H1 (cell line): ENCODE results near the gene CHST3. TPM values are rescaled to one million over a fixed set of nuclear protein-coding genes. Genes with fewer than 3 reads are reported as not detected.
A peak's percentile ranks its signal among the peaks of the same experiment; 100 is the strongest.

ENCODE experiments used
- CTCF ChIA-PET: fragments of 300-600 bp; sonication (Branson Sonifier 250); formaldehyde crosslinking; loops from one replicate; lab custom pipeline; 2021; ENCODE audit not compliant: partially characterized antibody; lab: Charles Lee
- POLR2A ChIA-PET: fragments of 300-600 bp; sonication (Branson Sonifier 250); formaldehyde crosslinking; loops from one replicate; lab custom pipeline; 2021; ENCODE audit warnings: inconsistent platforms; ENCODE audit not compliant: partially characterized antibody; lab: Charles Lee
- DNase-seq, 2 experiments: peaks; one replicate each; pipeline versions ENCODE4 v3.0.0 to v3.0.0-alpha.2; 2010 to 2022; ENCODE audit warnings: low spot score in 2 of 2, low read depth in 1 of 2, mixed read lengths in 1 of 2
- FAIRE-seq: peaks from 2 replicates; lab custom pipeline; 2011; peaks lifted over from hg19 to GRCh38; lab: Jason Lieb, UNC
- H2AFZ ChIP-seq: 2 replicates; pipeline ENCODE4 v1.8.1; 2012; ENCODE audit warnings: low read length, inconsistent platforms
- H2AK5ac ChIP-seq: 2 replicates; pipeline ENCODE4 v1.6.1; 2013; ENCODE audit warnings: low read depth, low read length
- H2BK120ac ChIP-seq: replicated peaks from 2 replicates; pipeline ENCODE3; 2013; ENCODE audit warnings: low read depth, low read length, inconsistent platforms
- H2BK12ac ChIP-seq: 2 replicates; pipeline ENCODE4 v1.6.1; 2013; ENCODE audit warnings: low read depth, low read length
- H2BK15ac ChIP-seq: 2 replicates; pipeline ENCODE4 v1.6.1; 2013; ENCODE audit warnings: low read length
- H2BK20ac ChIP-seq: 2 replicates; pipeline ENCODE4 v1.6.1; 2013; ENCODE audit warnings: low read length
- H2BK5ac ChIP-seq: 2 replicates; pipeline ENCODE4 v1.6.1; 2013; ENCODE audit warnings: low read depth, low read length
- H3K14ac ChIP-seq: 2 replicates; pipeline ENCODE4 v1.6.1; 2013; ENCODE audit warnings: inconsistent platforms; ENCODE audit not compliant: insufficient read length
- H3K18ac ChIP-seq: 2 replicates; pipeline ENCODE4 v1.6.1; 2013; ENCODE audit warnings: low read length; ENCODE audit errors: extremely low read depth
- H3K23ac ChIP-seq: 2 replicates; pipeline ENCODE4 v1.6.1; 2013; ENCODE audit warnings: inconsistent platforms; ENCODE audit not compliant: insufficient read length
- H3K23me2 ChIP-seq: 2 replicates; pipeline ENCODE4 v1.6.1; 2013; ENCODE audit warnings: low read depth, low read length
- H3K27ac ChIP-seq: 2 replicates; pipeline ENCODE4 v1.6.1; 2011; ENCODE audit warnings: low read depth, low read length, inconsistent platforms
- H3K27me3 ChIP-seq, 4 experiments: replicated peaks in 1 of 4; 1 replicate in 1 of 4; 2 replicates in 3 of 4; pipeline versions ENCODE4 v1.6.1 to v1.8.1; 2011 to 2013; ENCODE audit warnings: low read length in 3 of 4, mild to moderate bottlenecking in 3 of 4, inconsistent platforms in 2 of 4, mixed read lengths in 2 of 4, moderate library complexity in 1 of 4; ENCODE audit not compliant: control insufficient read depth in 3 of 4, insufficient read depth in 3 of 4; ENCODE audit errors: extremely low read depth in 1 of 4
- H3K36me3 ChIP-seq, 4 experiments: 2 replicates each; pipeline versions ENCODE4 v1.6.1 to v1.8.1; 2011 to 2013; ENCODE audit warnings: mild to moderate bottlenecking in 4 of 4, low read length in 3 of 4, moderate library complexity in 2 of 4, control low read depth in 1 of 4, inconsistent platforms in 1 of 4; ENCODE audit not compliant: insufficient read depth in 4 of 4, control insufficient read depth in 2 of 4
- H3K4ac ChIP-seq: replicated peaks from 2 replicates; pipeline ENCODE3; 2013; ENCODE audit warnings: low read length, low read depth, mixed read lengths, inconsistent platforms; ENCODE audit not compliant: insufficient read length
- H3K4me1 ChIP-seq, 4 experiments: replicated peaks in 1 of 4; 1 replicate in 1 of 4; 2 replicates in 3 of 4; pipeline versions ENCODE4 v1.6.1 to v1.8.1; 2011 to 2013; ENCODE audit warnings: low read length in 3 of 4, inconsistent platforms in 2 of 4, mixed read lengths in 1 of 4; ENCODE audit not compliant: insufficient read depth in 4 of 4, control insufficient read depth in 3 of 4
- H3K4me2 ChIP-seq, 2 experiments: 2 replicates each; pipeline versions ENCODE4 v1.6.1 to v1.8.1; 2011 to 2013; ENCODE audit warnings: low read depth in 2 of 2, low read length in 2 of 2, control low read depth in 1 of 2, inconsistent platforms in 1 of 2, mild to moderate bottlenecking in 1 of 2; ENCODE audit not compliant: insufficient read depth in 1 of 2
- H3K4me3 ChIP-seq, 4 experiments: fragments of 200-600, 300-600 bp in 1 of 4; sonication (generic), shearing (Covaris generic), sonication (Bioruptor Twin) in 1 of 4; 2 replicates each; pipeline versions ENCODE4 v1.5.1 to v1.8.1; 2011 to 2016; ENCODE audit warnings: low read length in 4 of 4, low read depth in 3 of 4, control low read depth in 2 of 4, inconsistent platforms in 2 of 4, mild to moderate bottlenecking in 2 of 4, mixed read lengths in 1 of 4, moderate library complexity in 1 of 4; ENCODE audit not compliant: insufficient read depth in 2 of 4; ENCODE audit errors: extremely low read depth in 1 of 4
- H3K56ac ChIP-seq: replicated peaks from 2 replicates; pipeline ENCODE3; 2013; ENCODE audit warnings: low read depth, mild to moderate bottlenecking, mixed read lengths, low read length, inconsistent platforms; ENCODE audit not compliant: insufficient read length
- H3K79me1 ChIP-seq: 2 replicates; pipeline ENCODE4 v1.6.1; 2013; ENCODE audit warnings: low read depth, low read length, control low read depth
- H3K79me2 ChIP-seq, 2 experiments: 2 replicates each; pipeline versions ENCODE4 v1.6.1 to v1.8.1; 2012 to 2013; ENCODE audit warnings: low read length in 2 of 2, mild to moderate bottlenecking in 2 of 2, inconsistent platforms in 1 of 2; ENCODE audit not compliant: insufficient read depth in 2 of 2, control insufficient read depth in 1 of 2
- H3K9ac ChIP-seq, 4 experiments: replicated peaks in 1 of 4; 1 replicate in 1 of 4; 2 replicates in 3 of 4; pipeline versions ENCODE4 v1.6.1 to v1.8.1; 2011 to 2013; ENCODE audit warnings: low read depth in 3 of 4, low read length in 3 of 4, control low read depth in 2 of 4, mild to moderate bottlenecking in 2 of 4, moderate library complexity in 2 of 4, inconsistent platforms in 1 of 4; ENCODE audit errors: extremely low read depth in 1 of 4
- H3K9me3 ChIP-seq, 2 experiments: 2 replicates each; pipeline versions ENCODE4 v1.6.1 to v1.8.1; 2012 to 2013; ENCODE audit warnings: mild to moderate bottlenecking in 2 of 2, moderate library complexity in 2 of 2, control low read depth in 1 of 2, inconsistent platforms in 1 of 2, low read depth in 1 of 2, low read length in 1 of 2, mixed read lengths in 1 of 2; ENCODE audit not compliant: insufficient read depth in 2 of 2
- H4K20me1 ChIP-seq, 2 experiments: replicated peaks in 1 of 2; 2 replicates each; pipeline versions ENCODE3 to v1.8.1; 2011 to 2013; ENCODE audit warnings: inconsistent platforms in 2 of 2, low read length in 2 of 2, mild to moderate bottlenecking in 1 of 2; ENCODE audit not compliant: insufficient read depth in 2 of 2, control insufficient read depth in 1 of 2
- H4K5ac ChIP-seq: 2 replicates; pipeline ENCODE4 v1.6.1; 2013; ENCODE audit warnings: low read length, low read depth, mixed read lengths, inconsistent platforms; ENCODE audit not compliant: insufficient read length
- H4K8ac ChIP-seq: 2 replicates; pipeline ENCODE4 v1.8.0; 2013; ENCODE audit warnings: mild to moderate bottlenecking, moderate library complexity, low read length, inconsistent platforms; ENCODE audit not compliant: insufficient read depth; ENCODE audit errors: extremely low read depth
- H4K91ac ChIP-seq: replicated peaks from 2 replicates; pipeline ENCODE3; 2013; ENCODE audit warnings: low read length, mixed read lengths, inconsistent platforms; ENCODE audit not compliant: insufficient read length
- CBX8 ChIP-seq: fragments of 300-800, 300-1000 bp; sonication (generic); IDR thresholded peaks from 2 replicates; pipeline ENCODE4 v1.7.1; 2016; ENCODE audit warnings: low read depth, low read length, borderline replicate concordance
- CHD2 ChIP-seq: IDR thresholded peaks from 2 replicates; pipeline ENCODE4 v1.6.1; 2012; ENCODE audit warnings: low read length, improper control_type of control experiment
- CREB1 ChIP-seq: IDR thresholded peaks from 2 replicates; pipeline ENCODE4 v1.6.1; 2012; ENCODE audit warnings: inconsistent platforms
- EZH2 ChIP-seq: fragments of 200-600 bp; sonication (generic); IDR thresholded peaks from 2 replicates; pipeline ENCODE4 v1.7.1; 2012; ENCODE audit warnings: low read depth, mild to moderate bottlenecking, moderate library complexity, low read length, inconsistent platforms; ENCODE audit not compliant: severe bottlenecking
- FOSL1 ChIP-seq: IDR thresholded peaks from 2 replicates; pipeline ENCODE4 v1.6.1; 2011; ENCODE audit warnings: mild to moderate bottlenecking, low read depth, low read length, moderate library complexity; ENCODE audit not compliant: insufficient read depth
- GABPA ChIP-seq: IDR thresholded peaks from 2 replicates; pipeline ENCODE4 v1.6.1; 2011; ENCODE audit warnings: mild to moderate bottlenecking, low read length, moderate library complexity, borderline replicate concordance; ENCODE audit not compliant: insufficient read depth
- RAD21 ChIP-seq, 2 experiments: IDR thresholded peaks in 1 of 2; conservative IDR thresholded peaks in 1 of 2; 2 replicates each; pipeline ENCODE4 v1.6.1; 2011; ENCODE audit warnings: low read depth in 2 of 2, low read length in 2 of 2, improper control_type of control experiment in 1 of 2, inconsistent platforms in 1 of 2, mild to moderate bottlenecking in 1 of 2, moderate library complexity in 1 of 2
- SAP30 ChIP-seq: fragments of 300-600 bp; sonication (generic); IDR thresholded peaks from 2 replicates; pipeline ENCODE4 v1.7.1; 2012; ENCODE audit warnings: low read length, moderate library complexity, mild to moderate bottlenecking, inconsistent platforms; ENCODE audit not compliant: insufficient read depth, insufficient replicate concordance
- SIX5 ChIP-seq: IDR thresholded peaks from 2 replicates; pipeline ENCODE4 v1.6.1; 2011; ENCODE audit warnings: mild to moderate bottlenecking, low read depth, low read length
- SP2 ChIP-seq: IDR thresholded peaks from 2 replicates; pipeline ENCODE4 v1.6.1; 2012; ENCODE audit warnings: mild to moderate bottlenecking, low read length, inconsistent platforms
- TAF1 ChIP-seq: IDR thresholded peaks from 2 replicates; pipeline ENCODE4 v1.6.1; 2011; ENCODE audit warnings: mild to moderate bottlenecking, low read depth, low read length
- TBP ChIP-seq: IDR thresholded peaks from 2 replicates; pipeline ENCODE4 v1.6.1; 2011; ENCODE audit warnings: low read depth, low read length, improper control_type of control experiment
- TCF12 ChIP-seq: IDR thresholded peaks from 2 replicates; pipeline ENCODE4 v1.6.1; 2011; ENCODE audit warnings: low read depth, mild to moderate bottlenecking, low read length
- WGBS, 2 experiments: shearing (Covaris generic) in 1 of 2; methylation state at CpG; one replicate each; pipeline versions ENCODE4 v1.1.6 to v1.1.7; 2013 to 2015; ENCODE audit warnings: low lambda C conversion rate in 2 of 2, mixed read lengths in 2 of 2, inconsistent platforms in 1 of 2, low coverage in 1 of 2, missing lambda C conversion rate in 1 of 2; ENCODE audit not compliant: insufficient replicate concordance in 2 of 2, insufficient coverage in 1 of 2, insufficient read length in 1 of 2; ENCODE audit errors: extremely low coverage in 1 of 2, missing lambda C conversion rate in 1 of 2; 5-methylcytosine and 5-hydroxymethylcytosine counted together
- polyA plus RNA-seq, 7 experiments: library from polyadenylated mRNA; depleted of rRNA in 3 of 7; stranded (reverse) in 5 of 7; unstranded in 2 of 7; fragments of >200 nt in 5 of 7; fragments of 200-250 nt in 2 of 7; gene quantifications; 1 replicate in 5 of 7; 2 replicates in 1 of 7; 4 replicates in 1 of 7; pipeline versions ENCODE4 v1.2.1 to v1.2.3, GENCODE V29; 2011 to 2013; ENCODE audit warnings: missing spikeins in 2 of 7, mixed read lengths in 2 of 7
- total RNA-seq: library from RNA; stranded (reverse); fragmentation: NEBNext Ultra II Directional; extraction: Animal tissue kit (Norgen Biotek cat#: 25700); gene quantifications from 2 replicates; pipeline ENCODE4 v1.2.1, GENCODE V29; 2021

The CHST3 gene
- total and polyA plus RNA-seq, 2 of the 8 experiments (the other 6 are each of a cell fraction or from before 2014, with no cell fraction given), result 2.0 to 5.8 TPM

GRCh38 chr10:71998840-71999194 lies 34.6 kb downstream of the CHST3 start:
- Histone ChIP-seq H3K4me3 (no peak overlapping the region), H3K4me1 (peaks cover 0 to 8% (median 1%) of the 10 kb centered on the region in 4 experiments; a peak in 3 of 7 replicates), H4K8ac (peak overlapping the region; percentile 3; the same call in 1 of the 2 replicates), H3K18ac (no peak overlapping the region), H3K9me3 (no peaks in the 10 kb centered on the region), H3K23me2 (no peaks in the 10 kb centered on the region), H2AFZ (no peak overlapping the region), H3K79me2 (no peaks in the 10 kb centered on the region), H2BK20ac (no peak overlapping the region), H2BK5ac (0 out of 2 replicates have a peak overlapping the region, but pooled peaks have one; percentile 35), H4K5ac (no peak overlapping the region), H3K14ac (no peak overlapping the region), H3K36me3 (no peaks in the 10 kb centered on the region), H3K23ac (no peak overlapping the region), H3K9ac (no peak overlapping the region), H4K20me1 (peaks cover 0 to 2% of the 10 kb centered on the region in 2 experiments), H3K27ac (no peak overlapping the region), H3K4ac (no peak overlapping the region), H4K91ac (no peak overlapping the region), H2BK120ac (no peak overlapping the region), H3K79me1 (no peaks in the 10 kb centered on the region), H2BK12ac (no peak overlapping the region), H2AK5ac (no peak overlapping the region), H3K56ac (no peak overlapping the region), H2BK15ac (no peak overlapping the region), H3K27me3 (no peaks in the 10 kb centered on the region)
- DNase-seq, result peak in 1 of 2 experiments; percentile 34
- no peak for FAIRE-seq
- 65% methylated on average over 5 of the region's 5 CpGs; no CpG with 5 or more reads in 1 of the 2 experiments for WGBS, 2 experiments
- ChIA-PET CTCF (interaction anchor here (0.5 to 5.4 kb wide), 9 partner anchors 9 to 276 kb away, joined by 3 to 27 read pairs (median 5); no protein-coding TSS in a partner anchor), POLR2A (no interaction called here)
- no peak for TF ChIP-seq RAD21 (IDR thresholded peaks at IDR 0.05 in 1 of 2, conservative IDR thresholded peaks at IDR 0.05 in 1 of 2; ENCODE audit: low read depth in 2 of 2, low read length in 2 of 2)
- TF ChIP-seq SAP30, result no peak
- no peak for TF ChIP-seq CBX8
- no peak for TF ChIP-seq EZH2
- no peak for TF ChIP-seq TCF12
- TF ChIP-seq CREB1, result no peak
- TF ChIP-seq SIX5, result no peak
- TF ChIP-seq TAF1, result no peak
- no peak for TF ChIP-seq GABPA
- no peak for TF ChIP-seq CHD2
- no peak for TF ChIP-seq TBP
- no peak for TF ChIP-seq SP2
- no peak for TF ChIP-seq FOSL1
- TF ChIP-seq, all 59 proteins: peak for 0
- no peak overlapping the region for H3K4me2 ChIP-seq
